ENCODE results near the gene KCNIP1.

The KCNIP1 gene

DNA sequence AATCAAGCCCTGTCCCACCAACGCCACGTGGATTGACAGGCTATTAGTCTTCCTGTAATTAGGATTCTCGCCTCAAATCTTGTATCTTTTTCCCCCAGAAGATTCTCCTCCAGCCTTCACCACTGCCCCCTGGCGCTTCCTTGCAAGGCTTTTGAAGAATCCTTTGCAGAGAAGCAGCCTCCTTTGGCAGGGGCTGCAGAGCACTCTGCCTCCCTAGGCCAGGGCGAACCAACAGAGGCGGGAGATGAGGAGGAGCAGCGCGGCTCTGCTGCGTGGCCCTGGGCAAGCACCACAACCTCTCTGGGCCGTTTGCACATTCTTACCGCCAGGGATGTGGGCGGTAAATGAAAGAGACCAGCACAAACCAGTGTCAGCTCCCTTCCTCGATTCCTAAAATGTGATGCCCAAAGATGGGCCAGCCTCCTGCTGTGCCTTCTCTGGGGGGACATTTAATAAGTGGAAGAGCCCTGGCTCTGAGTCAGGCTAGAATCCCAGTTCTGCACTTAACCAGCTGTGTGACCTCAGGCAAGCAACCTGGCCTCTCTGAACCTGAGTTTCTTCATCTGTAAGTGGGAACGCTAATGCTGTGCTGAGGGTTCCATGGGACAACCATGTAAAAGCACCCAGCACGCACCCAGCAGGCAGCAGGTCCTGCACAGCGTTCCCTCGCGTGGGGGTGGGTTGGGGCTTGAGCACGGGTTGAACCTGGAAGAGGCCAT lies 128.6 kb downstream of the KCNIP1 start:
- in situ Hi-C loops (cut with MboI; ENCODE audit: low pct_unique_long_range_greater_than_20kb, low sequenced_read_pairs), result no loop called here
- no peak for DNase-seq

DNA sequence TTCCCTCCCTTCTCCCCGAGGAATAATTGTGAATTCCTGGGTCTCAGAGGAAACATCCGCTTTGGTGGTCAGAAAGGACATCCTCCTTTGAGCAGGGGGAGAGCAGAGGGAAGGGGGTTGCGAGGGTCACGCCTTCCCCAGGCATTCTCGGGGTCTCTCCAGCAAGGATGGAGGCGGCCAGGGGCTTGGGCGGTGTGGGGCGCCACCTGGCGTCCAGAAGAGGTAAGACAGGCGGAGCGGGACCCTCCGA lies 129.1 kb downstream of the KCNIP1 start:
- peak; percentile 82 for DNase-seq
- in situ Hi-C loops (cut with MboI; ENCODE audit: low pct_unique_long_range_greater_than_20kb, low sequenced_read_pairs), result no loop called here

GRCh38 chr5:170633235-170634081 lies 129.6 kb downstream of the KCNIP1 start:
- no peak for DNase-seq
- in situ Hi-C loops (cut with MboI; ENCODE audit: low pct_unique_long_range_greater_than_20kb, low sequenced_read_pairs), result no loop called here

DNA sequence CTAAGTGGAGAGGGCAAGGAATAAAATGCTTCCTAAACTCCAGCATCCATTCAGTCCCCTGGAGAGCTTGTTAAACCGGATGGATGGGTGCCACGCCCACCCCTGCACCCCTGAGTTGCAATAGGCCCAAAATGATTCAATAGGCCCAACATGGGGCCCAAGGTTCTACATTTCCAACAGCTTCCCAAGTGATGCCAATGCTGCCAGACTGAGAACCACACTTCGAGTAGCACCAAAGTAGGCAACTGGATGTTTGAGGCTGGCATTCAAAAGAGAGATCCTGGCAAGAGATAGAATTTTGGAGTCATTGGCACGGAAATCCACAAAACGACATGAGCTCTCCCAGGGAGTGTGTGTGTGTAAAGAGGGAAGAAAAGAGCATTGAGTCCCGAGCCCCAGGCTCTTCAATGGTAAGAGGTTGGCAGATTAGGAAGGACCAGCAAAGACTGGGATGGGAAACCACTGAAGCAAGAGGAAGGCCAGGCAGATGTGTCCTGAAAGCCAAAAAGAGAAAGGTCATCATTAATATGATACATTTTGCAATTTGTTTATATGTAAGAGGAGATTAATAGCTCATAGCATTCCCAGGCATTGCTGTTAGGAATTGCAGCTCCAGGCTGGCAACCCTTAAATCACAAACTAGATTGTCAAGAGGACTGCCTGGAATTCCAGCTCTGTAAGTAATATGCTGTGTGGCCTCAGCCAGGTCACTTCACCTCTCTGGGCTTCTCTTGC lies 130.6 kb downstream of the KCNIP1 start:
- in situ Hi-C loops (cut with MboI; ENCODE audit: low pct_unique_long_range_greater_than_20kb, low sequenced_read_pairs), result no loop called here
- no peak for DNase-seq

- no peak for DNase-seq
- in situ Hi-C loops (cut with MboI; ENCODE audit: low pct_unique_long_range_greater_than_20kb, low sequenced_read_pairs), result no loop called here
Observed at GRCh38 chr5:170635706-170636105, 131.9 kb downstream of the KCNIP1 start.

DNA sequence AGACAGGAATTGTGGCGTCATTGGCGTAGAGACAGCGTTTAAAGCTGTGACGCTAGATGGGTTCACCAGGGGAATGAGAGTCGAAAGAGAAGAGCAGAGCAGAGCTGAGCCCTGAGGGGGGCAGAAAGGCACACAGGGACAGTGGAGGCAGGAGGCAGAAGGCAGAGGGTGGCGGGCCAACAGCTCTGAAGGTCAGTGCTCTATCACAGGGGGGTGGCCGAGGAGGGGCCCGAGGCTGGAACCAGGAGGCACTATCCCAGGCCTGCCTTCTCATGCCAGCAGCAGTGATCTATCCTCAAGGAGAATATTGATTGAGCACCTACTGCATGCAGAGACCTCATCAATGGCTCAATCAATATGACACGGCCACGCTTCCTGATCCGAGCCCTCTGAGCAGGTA lies 132.4 kb downstream of the KCNIP1 start:
- in situ Hi-C loops (cut with MboI; ENCODE audit: low pct_unique_long_range_greater_than_20kb, low sequenced_read_pairs), result no loop called here
- DNase-seq, result no peak

DNA sequence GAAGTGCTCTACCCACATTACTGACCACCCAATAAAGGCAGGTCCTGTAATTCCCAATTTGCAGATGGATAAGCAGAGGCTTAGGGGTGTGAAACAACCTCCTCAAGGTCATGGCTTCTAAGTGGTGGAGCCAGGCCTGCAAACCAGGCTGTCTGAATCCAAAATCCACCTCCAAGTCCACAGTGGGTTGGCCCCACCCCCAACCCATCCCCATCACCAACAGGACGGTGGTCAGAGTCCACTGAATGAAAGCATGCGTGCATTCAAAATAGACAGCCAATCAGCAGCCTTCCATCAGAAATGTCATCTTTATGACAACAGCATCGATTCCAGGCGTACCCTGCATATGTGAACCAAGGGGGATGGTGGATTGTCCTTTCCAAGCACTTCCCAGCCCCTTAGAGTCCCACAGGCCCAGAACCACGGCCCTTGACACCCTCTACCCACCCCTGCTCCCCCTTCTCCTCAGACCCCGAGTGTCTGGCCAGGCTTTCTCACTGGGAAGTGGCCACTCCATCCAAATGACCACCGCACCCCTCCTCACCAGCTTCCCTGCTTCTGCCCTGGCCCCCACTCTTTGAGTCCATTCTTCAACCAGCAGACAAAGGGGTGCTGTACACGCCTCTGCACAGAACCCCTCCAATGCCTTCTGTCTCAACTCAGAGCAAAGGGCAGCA lies 133.1 kb downstream of the KCNIP1 start:
- no peak for DNase-seq
- in situ Hi-C loops (cut with MboI; ENCODE audit: low pct_unique_long_range_greater_than_20kb, low sequenced_read_pairs), result no loop called here

- DNase-seq, result no peak
- in situ Hi-C loops (cut with MboI; ENCODE audit: low pct_unique_long_range_greater_than_20kb, low sequenced_read_pairs), result no loop called here
Observed at GRCh38 chr5:170638051-170638450, 134.2 kb downstream of the KCNIP1 start.

DNA sequence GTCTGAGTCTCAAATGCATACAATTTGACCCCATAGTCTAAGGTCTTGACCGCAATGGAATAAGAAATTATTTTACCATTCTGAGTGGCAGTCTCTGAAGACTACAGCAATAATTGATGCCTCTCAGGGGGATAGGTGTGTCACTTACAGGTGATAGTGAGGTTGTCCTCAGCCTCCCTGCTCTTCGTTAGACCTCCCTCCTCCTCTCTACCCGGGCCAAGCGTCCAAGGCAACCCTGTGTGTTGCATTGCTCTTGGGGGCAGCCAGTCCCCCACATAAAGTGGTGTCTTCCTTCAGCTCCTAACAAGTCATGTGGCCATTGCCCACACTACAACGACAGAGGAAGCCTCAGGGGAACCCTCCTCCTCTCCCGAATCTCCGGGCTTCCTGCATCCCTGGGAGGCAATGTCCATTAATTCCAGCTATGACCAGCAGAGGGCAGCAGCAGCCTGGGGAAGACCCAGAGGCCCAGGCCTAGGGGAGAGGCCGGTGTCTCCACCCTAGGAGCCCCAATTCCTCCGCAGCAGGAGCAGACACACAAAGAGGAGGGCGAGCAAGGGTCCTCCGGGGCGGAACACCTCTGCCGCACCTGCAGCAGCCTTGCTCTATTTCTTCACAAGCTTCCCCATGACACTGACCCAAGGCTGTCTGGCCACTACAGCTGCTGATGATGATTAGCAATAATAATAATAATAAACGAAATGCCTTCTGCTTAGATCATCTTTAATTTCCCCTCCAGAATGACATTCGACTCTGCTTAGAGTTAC lies 134.8 kb downstream of the KCNIP1 start:
- peak; percentile 62 for DNase-seq
- in situ Hi-C loops (cut with MboI; ENCODE audit: low pct_unique_long_range_greater_than_20kb, low sequenced_read_pairs), result no loop called here

- no peak for DNase-seq
- in situ Hi-C loops (cut with MboI; ENCODE audit: low pct_unique_long_range_greater_than_20kb, low sequenced_read_pairs), result no loop called here
Observed at GRCh38 chr5:170639221-170639925, 135.6 kb downstream of the KCNIP1 start.

DNA sequence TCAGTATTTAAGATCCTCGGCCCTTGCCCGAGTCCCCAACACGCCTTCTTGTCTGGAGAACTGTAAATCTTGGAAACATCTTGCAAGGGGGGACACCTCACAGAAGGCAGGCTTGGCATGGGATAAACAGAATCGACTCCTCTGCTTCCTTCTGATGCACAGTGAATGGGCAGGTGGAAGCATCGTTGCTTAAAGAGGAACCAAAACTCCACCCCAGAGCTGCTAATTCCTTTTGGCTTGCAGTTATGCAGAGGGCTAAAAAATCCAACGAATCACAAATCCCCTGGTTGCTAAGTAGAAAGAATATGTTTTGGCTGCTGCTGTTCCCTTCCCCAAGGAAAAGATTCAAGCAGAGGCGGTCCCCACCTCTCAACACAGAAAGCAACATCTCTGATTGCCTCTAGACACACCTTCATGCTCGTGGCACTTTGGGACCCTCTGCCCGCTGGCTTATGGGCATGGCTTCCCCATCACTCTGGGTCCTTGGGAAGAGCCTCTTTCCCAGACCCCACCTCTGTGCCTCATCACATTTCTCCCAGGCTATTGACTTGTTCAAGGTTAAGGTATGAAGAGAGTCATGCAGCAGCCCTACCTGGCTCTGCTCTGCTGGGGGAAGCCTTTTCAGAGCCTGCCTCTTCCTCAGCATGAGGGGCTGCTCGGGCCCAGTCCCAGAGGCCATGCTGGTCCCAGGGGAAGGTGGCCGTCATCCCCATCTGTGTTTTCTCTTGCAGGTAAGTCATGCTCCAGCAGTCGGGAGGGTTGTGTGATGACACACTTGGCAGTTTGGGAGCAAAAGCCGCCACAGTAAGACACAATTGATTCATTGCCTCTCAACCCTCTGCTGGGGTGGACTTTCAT lies 137.1 kb downstream of the KCNIP1 start:
- in situ Hi-C loops (cut with MboI; ENCODE audit: low pct_unique_long_range_greater_than_20kb, low sequenced_read_pairs), result no loop called here

DNA sequence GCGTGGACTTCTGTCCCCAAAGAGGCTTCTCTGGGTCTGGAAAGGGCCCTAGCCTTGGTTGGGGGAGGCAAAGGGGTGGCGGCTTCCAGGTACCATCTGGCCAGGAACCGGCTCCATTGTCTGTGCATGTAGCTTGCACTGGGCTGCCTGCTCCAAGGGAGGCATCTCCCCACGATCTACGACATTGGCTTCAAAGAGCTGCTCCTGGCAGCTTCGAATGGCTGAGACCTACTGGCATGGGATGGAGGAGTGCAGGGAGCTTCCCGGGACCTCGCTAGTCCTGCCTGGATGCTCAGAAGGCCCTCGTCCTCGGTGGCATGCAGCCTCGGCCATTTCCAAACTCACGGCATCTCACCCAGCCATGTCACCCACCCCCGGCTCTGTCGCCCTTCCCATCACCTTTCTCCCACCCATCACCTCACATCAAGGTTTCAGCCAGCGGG lies 137.8 kb downstream of the KCNIP1 start:
- DNase-seq, result no peak
- in situ Hi-C loops (cut with MboI; ENCODE audit: low pct_unique_long_range_greater_than_20kb, low sequenced_read_pairs), result no loop called here

More for the DNA sequence above, 137.1 kb downstream of the KCNIP1 start:
- DNase-seq, result no peak

- DNase-seq, result no peak
- in situ Hi-C loops (cut with MboI; ENCODE audit: low pct_unique_long_range_greater_than_20kb, low sequenced_read_pairs), result no loop called here
Observed at GRCh38 chr5:170642066-170642735, 138.4 kb downstream of the KCNIP1 start.

DNA sequence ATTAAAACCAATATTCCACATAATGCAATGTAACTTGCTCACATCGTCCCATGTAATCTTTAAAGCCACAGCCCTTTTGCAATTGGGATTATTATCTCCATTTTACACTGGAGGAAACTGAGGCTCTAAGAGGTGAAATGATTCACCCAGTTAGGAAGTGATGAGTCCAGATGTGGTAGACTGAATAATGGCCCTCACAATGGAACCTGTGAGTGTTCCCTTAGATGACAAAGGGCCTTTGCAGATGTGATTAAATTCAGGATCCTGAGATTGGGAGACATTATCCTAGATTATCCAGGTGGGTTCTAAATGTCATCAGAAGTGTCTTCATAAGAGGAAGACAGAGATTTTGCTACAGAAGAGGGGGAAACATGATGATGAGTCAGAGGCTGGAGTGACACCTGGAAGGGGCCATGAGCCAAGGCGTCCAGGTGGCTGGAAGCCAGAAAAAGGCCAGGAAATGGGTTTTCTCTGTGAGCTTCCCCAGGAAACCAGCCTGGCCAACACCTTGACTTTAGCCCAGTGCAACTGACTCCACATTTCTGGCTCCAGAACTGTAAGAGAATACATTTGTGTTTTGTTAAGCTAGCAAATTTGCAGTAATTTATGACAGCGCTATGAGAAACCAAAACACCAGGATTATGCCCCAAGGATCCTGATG lies 139.1 kb downstream of the KCNIP1 start:
- in situ Hi-C loops (cut with MboI; ENCODE audit: low pct_unique_long_range_greater_than_20kb, low sequenced_read_pairs), result no loop called here
- DNase-seq, result no peak

- in situ Hi-C loops (cut with MboI; ENCODE audit: low pct_unique_long_range_greater_than_20kb, low sequenced_read_pairs), result no loop called here
- DNase-seq, result no peak
Observed at GRCh38 chr5:170643591-170643990, 139.8 kb downstream of the KCNIP1 start.

DNA sequence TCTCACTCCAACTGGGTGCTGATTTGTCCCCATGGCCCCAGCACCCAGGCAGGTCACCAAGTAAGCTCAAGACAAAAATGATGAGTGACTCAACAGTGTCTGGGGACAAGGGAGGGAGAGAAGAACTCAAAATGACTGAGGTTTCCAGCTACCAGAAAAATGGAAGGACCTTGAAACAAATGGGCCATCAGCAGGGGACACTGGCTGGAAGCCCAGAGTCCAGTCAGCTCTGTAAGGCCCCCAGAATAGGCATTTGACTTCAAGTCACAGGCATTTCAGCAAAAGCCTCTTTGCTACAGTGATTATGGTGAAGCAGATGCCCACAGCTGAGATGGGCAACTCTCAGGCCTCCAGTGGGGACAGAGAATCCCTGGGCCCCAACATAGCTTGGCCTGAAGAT lies 140.7 kb downstream of the KCNIP1 start:
- in situ Hi-C loops (cut with MboI; ENCODE audit: low pct_unique_long_range_greater_than_20kb, low sequenced_read_pairs), result no loop called here
- no peak for DNase-seq

- in situ Hi-C loops (cut with MboI; ENCODE audit: low pct_unique_long_range_greater_than_20kb, low sequenced_read_pairs), result no loop called here
- DNase-seq, result no peak
Observed at GRCh38 chr5:170648541-170648940, 144.7 kb downstream of the KCNIP1 start.
